ENCODE results near the gene IFNGR1.

DNA sequence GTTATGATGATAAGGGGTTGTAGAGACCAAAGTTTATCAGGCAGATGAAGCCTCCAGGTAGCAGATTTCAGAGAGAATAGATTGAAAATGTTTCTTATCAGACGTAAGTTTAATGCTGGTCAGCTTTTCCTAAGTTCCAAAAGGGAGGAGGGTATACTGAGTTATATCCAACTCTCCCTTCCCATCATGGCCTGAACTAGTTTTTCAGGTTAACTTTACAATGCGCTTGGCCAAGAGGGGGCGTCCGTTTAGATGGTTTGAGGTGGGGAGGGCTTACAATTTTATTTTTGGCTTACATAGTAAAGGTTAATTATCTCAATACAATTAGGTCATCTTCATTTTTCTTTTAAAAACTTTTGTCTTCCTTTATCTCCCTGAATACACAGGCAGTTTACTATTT is 26.4 kb downstream of the IFNGR1 start:
- TF ChIP-seq POLR2AphosphoS5 (IDR thresholded peaks at IDR 0.05) (no peak), POLR2A (IDR thresholded peaks at IDR 0.05) (no peak)
- TF ChIP-seq, protein P1, sequence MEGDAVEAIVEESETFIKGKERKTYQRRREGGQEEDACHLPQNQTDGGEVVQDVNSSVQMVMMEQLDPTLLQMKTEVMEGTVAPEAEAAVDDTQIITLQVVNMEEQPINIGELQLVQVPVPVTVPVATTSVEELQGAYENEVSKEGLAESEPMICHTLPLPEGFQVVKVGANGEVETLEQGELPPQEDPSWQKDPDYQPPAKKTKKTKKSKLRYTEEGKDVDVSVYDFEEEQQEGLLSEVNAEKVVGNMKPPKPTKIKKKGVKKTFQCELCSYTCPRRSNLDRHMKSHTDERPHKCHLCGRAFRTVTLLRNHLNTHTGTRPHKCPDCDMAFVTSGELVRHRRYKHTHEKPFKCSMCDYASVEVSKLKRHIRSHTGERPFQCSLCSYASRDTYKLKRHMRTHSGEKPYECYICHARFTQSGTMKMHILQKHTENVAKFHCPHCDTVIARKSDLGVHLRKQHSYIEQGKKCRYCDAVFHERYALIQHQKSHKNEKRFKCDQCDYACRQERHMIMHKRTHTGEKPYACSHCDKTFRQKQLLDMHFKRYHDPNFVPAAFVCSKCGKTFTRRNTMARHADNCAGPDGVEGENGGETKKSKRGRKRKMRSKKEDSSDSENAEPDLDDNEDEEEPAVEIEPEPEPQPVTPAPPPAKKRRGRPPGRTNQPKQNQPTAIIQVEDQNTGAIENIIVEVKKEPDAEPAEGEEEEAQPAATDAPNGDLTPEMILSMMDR (IDR thresholded peaks at IDR 0.05): no peak

Data from breast epithelium (tissue), 3 donors.